HEK293 (cell line): ENCODE results near the gene PKDCC.

Experiments used
- MYNN ChIP-seq: fragments of 450-650 bp; formaldehyde crosslinking; IDR thresholded peaks from 2 replicates; pipeline ENCODE4 v1.5.1; 2016; ENCODE audit warnings: missing biosample characterization, missing genetic modification characterization, borderline replicate concordance
- WT1 ChIP-seq: fragments of 450-650 bp; formaldehyde crosslinking; IDR thresholded peaks from 2 replicates; pipeline ENCODE4 v1.5.1; 2016; ENCODE audit warnings: missing biosample characterization, missing genetic modification characterization
- ZBTB7A ChIP-seq: fragments of 450-650 bp; formaldehyde crosslinking; IDR thresholded peaks from 2 replicates; pipeline ENCODE4 v1.5.1; 2016; ENCODE audit warnings: low read depth, missing biosample characterization, missing genetic modification characterization
- ZNF274 ChIP-seq, 2 experiments: fragments of 200-500 bp in 1 of 2; fragments of 450-650 bp in 1 of 2; sonication (Bioruptor generic) in 1 of 2; formaldehyde crosslinking in 1 of 2; IDR thresholded peaks; 2 replicates each; pipeline versions ENCODE4 v1.5.1 to v1.6.1; 2014 to 2016; ENCODE audit warnings: borderline replicate concordance in 1 of 2, inconsistent platforms in 1 of 2, low read length in 1 of 2, missing biosample characterization in 1 of 2, missing genetic modification characterization in 1 of 2

GRCh38 chr2:42099438-42100173, 51.8 kb downstream of the PKDCC start:
- TF ChIP-seq MYNN (tag by site-specific recombination) (no peak), WT1 (tag by site-specific recombination) (no peak), ZBTB7A (no peak), ZNF274 (IDR thresholded peaks at IDR 0.05; ENCODE audit: low read length) (no peak), ZNF274 (tag by site-specific recombination; IDR thresholded peaks at IDR 0.05; ENCODE audit: borderline replicate concordance) (no peak)
